ENCODE results near the gene RSRC1. TPM values are rescaled to one million over a fixed set of nuclear protein-coding genes. Genes with fewer than 3 reads are reported as not detected.

RSRC1 gene
- total RNA-seq, 1 experiment from 2014 or later, result 49.4 TPM

GRCh38 chr3:158140396-158140795 is 30.5 kb downstream of the RSRC1 start:
- POLR2A ChIA-PET, result no interaction called here
- no TSS peak for BruUV-seq (replicated peaks)
- DNase-seq (ENCODE audit: low read depth, low spot score) (no peak), ATAC-seq (no peak)
- in situ Hi-C loops (cut with HindIII; ENCODE audit: low pct_unique_long_range_greater_than_20kb, low sequenced_read_pairs) (no loop called here), intact Hi-C loops (cut with micrococcal nuclease; ENCODE audit: unreplicated experiment) (no loop called here)
- Histone ChIP-seq H3K27me3 (ENCODE audit: control insufficient read depth, insufficient read depth, low read length) (no peaks in the 10 kb centered on the region), H3K27ac (ENCODE audit: low read length) (no peak overlapping the region), H3K36me3 (ENCODE audit: control insufficient read depth, insufficient read depth, low read length) (no peaks in the 10 kb centered on the region), H3K9me3 (ENCODE audit: control insufficient read depth, insufficient read depth, low read depth, low read length) (no peaks in the 10 kb centered on the region), H3K4me1 (ENCODE audit: control insufficient read depth, insufficient read depth, low read length) (no peaks in the 10 kb centered on the region), H3K4me3 (ENCODE audit: low read depth in 2 of 2, low read length in 2 of 2) (no peak overlapping the region)
- CTCF ChIA-PET, result no interaction called here
- TF ChIP-seq REST (IDR thresholded peaks at IDR 0.05; ENCODE audit: insufficient read depth in 1 of 2, low read depth in 2 of 2, low read length in 1 of 2), result no peak
- TF ChIP-seq TCF7L2 (IDR thresholded peaks at IDR 0.05; ENCODE audit: low read depth, low read length), result no peak
- no peak for TF ChIP-seq SIN3A (IDR thresholded peaks at IDR 0.05; ENCODE audit: borderline replicate concordance, insufficient read depth, low read depth, low read length)
- no peak for TF ChIP-seq CTCF (IDR thresholded peaks at IDR 0.05)
- TF ChIP-seq POLR2AphosphoS5 (IDR thresholded peaks at IDR 0.05; ENCODE audit: low read depth, low read length), result no peak

GRCh38 chr3:158148218-158148617 is 38.3 kb downstream of the RSRC1 start:
- CTCF ChIA-PET, result no interaction called here
- no TSS peak for BruUV-seq (replicated peaks)
- TF ChIP-seq POLR2AphosphoS5 (IDR thresholded peaks at IDR 0.05; ENCODE audit: low read depth, low read length) (no peak), TCF7L2 (IDR thresholded peaks at IDR 0.05; ENCODE audit: low read depth, low read length) (no peak), REST (IDR thresholded peaks at IDR 0.05; ENCODE audit: insufficient read depth in 1 of 2, low read depth in 2 of 2, low read length in 1 of 2) (no peak), CTCF (IDR thresholded peaks at IDR 0.05) (no peak), SIN3A (IDR thresholded peaks at IDR 0.05; ENCODE audit: borderline replicate concordance, insufficient read depth, low read depth, low read length) (no peak)
- Histone ChIP-seq H3K4me1 (ENCODE audit: control insufficient read depth, insufficient read depth, low read length) (no peaks in the 10 kb centered on the region; the same call in 1 of the 2 replicates), H3K4me3 (ENCODE audit: low read depth in 2 of 2, low read length in 2 of 2) (no peak overlapping the region), H3K36me3 (ENCODE audit: control insufficient read depth, insufficient read depth, low read length) (no peaks in the 10 kb centered on the region), H3K27me3 (ENCODE audit: control insufficient read depth, insufficient read depth, low read length) (no peaks in the 10 kb centered on the region), H3K9me3 (ENCODE audit: control insufficient read depth, insufficient read depth, low read depth, low read length) (no peaks in the 10 kb centered on the region), H3K27ac (ENCODE audit: low read length) (no peak overlapping the region)
- no peak for DNase-seq (ENCODE audit: low read depth, low spot score)
- intact Hi-C loops (cut with micrococcal nuclease; ENCODE audit: unreplicated experiment) (no loop called here), in situ Hi-C loops (cut with HindIII; ENCODE audit: low pct_unique_long_range_greater_than_20kb, low sequenced_read_pairs) (no loop called here)
- POLR2A ChIA-PET, result no interaction called here
- ATAC-seq, result no peak
